ENCODE measurements around the gene SIGLEC11.

Gene SIGLEC11

GRCh38 chr19:49978324-49978723 is 17.4 kb upstream of the SIGLEC11 start:
- no peak for DNase-seq (ENCODE audit: extremely low read depth, insufficient read length)
- Histone ChIP-seq H3K36me3 (ENCODE audit: control insufficient read depth, insufficient read depth, low read length) (peaks cover 4% of the 10 kb centered on the region), H3K27me3 (replicated peaks; ENCODE audit: control insufficient read depth, insufficient read depth, low read length) (no peaks in the 10 kb centered on the region), H3K4me3 (replicated peaks; ENCODE audit: low read depth, low read length) (no peak overlapping the region)
- TF ChIP-seq CTCF (IDR thresholded peaks at IDR 0.05; ENCODE audit: insufficient read depth, low read length, poor library complexity, severe bottlenecking): no peak

GRCh38 chr19:49977881-49978280 is 16.9 kb upstream of the SIGLEC11 start:
- peaks cover 4% of the 10 kb centered on the region for H3K36me3 ChIP-seq (ENCODE audit: control insufficient read depth, insufficient read depth, low read length)
- no peak for DNase-seq (ENCODE audit: extremely low read depth, insufficient read length)
- TF ChIP-seq CTCF (IDR thresholded peaks at IDR 0.05; ENCODE audit: insufficient read depth, low read length, poor library complexity, severe bottlenecking): no peak
- H3K27me3 ChIP-seq (replicated peaks; ENCODE audit: control insufficient read depth, insufficient read depth, low read length): no peaks in the 10 kb centered on the region
- no peak overlapping the region for H3K4me3 ChIP-seq (replicated peaks; ENCODE audit: low read depth, low read length)

GRCh38 chr19:49977076-49977475 is 16.1 kb upstream of the SIGLEC11 start:
- Histone ChIP-seq H3K36me3 (ENCODE audit: control insufficient read depth, insufficient read depth, low read length) (peaks cover 4% of the 10 kb centered on the region), H3K4me3 (replicated peaks; ENCODE audit: low read depth, low read length) (no peak overlapping the region), H3K27me3 (replicated peaks; ENCODE audit: control insufficient read depth, insufficient read depth, low read length) (no peaks in the 10 kb centered on the region)
- DNase-seq (ENCODE audit: extremely low read depth, insufficient read length): no peak
- TF ChIP-seq CTCF (IDR thresholded peaks at IDR 0.05; ENCODE audit: insufficient read depth, low read length, poor library complexity, severe bottlenecking): no peak

- Histone ChIP-seq H3K36me3 (ENCODE audit: control insufficient read depth, insufficient read depth, low read length) (peaks cover 3% of the 10 kb centered on the region), H3K27me3 (replicated peaks; ENCODE audit: control insufficient read depth, insufficient read depth, low read length) (no peaks in the 10 kb centered on the region), H3K4me3 (replicated peaks; ENCODE audit: low read depth, low read length) (no peak overlapping the region)
- no peak for DNase-seq (ENCODE audit: extremely low read depth, insufficient read length)
- TF ChIP-seq CTCF (IDR thresholded peaks at IDR 0.05; ENCODE audit: insufficient read depth, low read length, poor library complexity, severe bottlenecking): no peak
These were observed 15.5 kb upstream of the SIGLEC11 start for GRCh38 chr19:49976496-49976895.

- no peak for TF ChIP-seq CTCF (IDR thresholded peaks at IDR 0.05; ENCODE audit: insufficient read depth, low read length, poor library complexity, severe bottlenecking)
These were observed 14.1 kb upstream of the SIGLEC11 start for GRCh38 chr19:49975051-49975450.

GRCh38 chr19:49973987-49974386 is 13.0 kb upstream of the SIGLEC11 start:
- no peak for TF ChIP-seq CTCF (IDR thresholded peaks at IDR 0.05; ENCODE audit: insufficient read depth, low read length, poor library complexity, severe bottlenecking)
- Histone ChIP-seq H3K4me3 (replicated peaks; ENCODE audit: low read depth, low read length) (no peak overlapping the region), H3K27me3 (replicated peaks; ENCODE audit: control insufficient read depth, insufficient read depth, low read length) (no peaks in the 10 kb centered on the region), H3K36me3 (ENCODE audit: control insufficient read depth, insufficient read depth, low read length) (peaks cover 3% of the 10 kb centered on the region; the same call in 1 of the 2 replicates)
- DNase-seq (ENCODE audit: extremely low read depth, insufficient read length): no peak

More at GRCh38 chr19:49975051-49975450, 14.1 kb upstream of the SIGLEC11 start:
- H3K36me3 ChIP-seq (ENCODE audit: control insufficient read depth, insufficient read depth, low read length): peaks cover 3% of the 10 kb centered on the region
- no peak overlapping the region for H3K4me3 ChIP-seq (replicated peaks; ENCODE audit: low read depth, low read length)
- H3K27me3 ChIP-seq (replicated peaks; ENCODE audit: control insufficient read depth, insufficient read depth, low read length): no peaks in the 10 kb centered on the region
- no peak for DNase-seq (ENCODE audit: extremely low read depth, insufficient read length)
